Measurements from ENCODE around the gene CGN.

The CGN gene

DNA sequence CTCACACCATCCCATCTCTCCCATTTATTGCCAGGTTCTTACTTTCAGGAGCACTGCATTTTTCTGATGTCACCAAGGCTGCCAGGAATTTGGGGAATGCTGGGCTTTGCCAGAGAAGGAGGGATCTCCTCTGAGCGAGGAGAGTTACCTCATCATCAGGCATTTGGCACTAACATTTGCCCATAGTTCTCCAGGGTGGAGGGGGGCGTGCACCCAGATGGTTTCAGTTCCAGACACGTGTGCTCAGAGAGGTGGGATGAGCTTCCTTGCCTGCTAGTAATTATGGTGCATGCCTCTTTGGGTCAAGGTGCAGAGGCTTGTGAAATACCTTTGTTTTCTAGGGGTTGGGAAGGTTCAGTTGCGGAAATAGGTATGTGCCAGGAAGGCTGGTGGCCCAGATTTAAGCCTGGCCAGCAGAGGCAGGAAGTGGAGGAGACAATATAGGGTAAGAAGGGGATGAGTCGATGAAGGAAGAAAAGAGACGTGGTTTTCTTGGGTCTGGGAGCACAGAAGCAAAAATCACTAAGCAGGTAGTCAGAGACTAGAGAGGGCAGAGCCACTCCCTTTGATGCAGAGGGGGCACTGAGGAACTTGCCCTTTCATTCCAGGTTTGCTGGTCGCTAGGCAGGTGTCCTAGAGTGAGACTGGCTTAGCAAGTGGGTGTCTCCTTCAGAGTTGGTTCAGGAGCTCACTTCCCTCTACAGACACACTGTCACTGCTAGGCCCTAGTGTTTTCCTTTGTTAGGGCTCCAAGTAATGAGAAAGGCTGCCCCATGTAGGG lies 36.1 kb downstream of the CGN start:
- peak; percentile 90 for DNase-seq (ENCODE audit: low spot score)
- FAIRE-seq = no peak

DNA sequence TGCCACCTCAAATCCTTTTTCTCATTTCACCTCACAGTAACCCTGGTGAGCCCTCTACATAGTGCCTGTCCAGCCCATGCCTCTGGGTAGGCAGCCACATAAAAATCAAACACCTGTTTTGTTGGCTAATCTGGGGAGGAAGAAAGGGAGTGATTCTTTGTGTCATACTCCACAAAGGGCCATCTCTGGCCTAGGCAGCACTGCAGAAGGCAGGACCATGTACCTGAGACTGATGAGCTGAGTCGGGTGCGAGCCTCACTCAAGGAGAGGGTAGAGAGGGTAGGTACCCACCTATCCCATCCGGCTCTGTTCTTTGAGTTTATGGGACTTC lies 36.7 kb downstream of the CGN start:
- FAIRE-seq (no peak), DNase-seq (ENCODE audit: low spot score) (no peak)

DNA sequence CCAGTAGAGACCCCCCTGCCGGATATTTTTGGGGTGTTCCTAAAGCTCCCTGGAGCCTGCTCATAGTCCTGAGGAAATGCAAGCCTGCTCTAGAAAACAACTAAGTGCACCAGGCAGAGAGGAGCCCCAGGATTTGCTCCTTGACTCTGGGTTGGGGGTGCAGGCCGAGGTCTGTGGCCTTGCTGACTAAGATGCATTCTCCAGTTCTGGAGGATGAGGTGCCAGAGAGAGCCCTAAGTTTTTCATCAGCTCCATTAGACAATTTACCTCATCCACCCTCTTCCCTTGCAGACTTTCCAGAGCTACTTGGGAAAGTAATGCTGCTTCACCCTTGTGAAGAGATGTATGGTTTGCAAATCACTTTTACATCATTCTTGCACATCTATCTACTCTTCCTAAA lies 38.0 kb downstream of the CGN start:
- DNase-seq (ENCODE audit: low spot score) (no peak), FAIRE-seq (no peak)

DNA sequence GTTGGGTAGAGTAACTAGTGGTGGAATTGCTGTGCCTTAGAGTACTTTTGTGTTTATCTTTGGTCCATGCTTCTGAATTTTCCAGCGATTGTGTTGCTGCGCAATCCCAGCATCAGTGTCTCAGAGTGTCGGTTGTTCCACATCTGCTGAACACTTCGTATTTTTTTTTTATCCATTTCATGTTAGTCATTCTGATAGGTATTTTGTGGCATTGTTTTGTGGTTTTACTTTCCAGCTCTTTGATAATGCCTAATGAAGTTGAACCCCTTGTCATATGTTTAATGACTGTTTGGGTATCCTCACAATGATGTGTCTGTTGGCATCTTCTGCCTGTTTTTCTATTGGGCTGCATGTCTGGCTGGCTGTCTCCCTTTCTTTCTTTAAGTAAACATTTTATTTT lies 42.5 kb downstream of the CGN start:
- DNase-seq (ENCODE audit: low spot score) (peak; percentile 54), FAIRE-seq (no peak)

DNA sequence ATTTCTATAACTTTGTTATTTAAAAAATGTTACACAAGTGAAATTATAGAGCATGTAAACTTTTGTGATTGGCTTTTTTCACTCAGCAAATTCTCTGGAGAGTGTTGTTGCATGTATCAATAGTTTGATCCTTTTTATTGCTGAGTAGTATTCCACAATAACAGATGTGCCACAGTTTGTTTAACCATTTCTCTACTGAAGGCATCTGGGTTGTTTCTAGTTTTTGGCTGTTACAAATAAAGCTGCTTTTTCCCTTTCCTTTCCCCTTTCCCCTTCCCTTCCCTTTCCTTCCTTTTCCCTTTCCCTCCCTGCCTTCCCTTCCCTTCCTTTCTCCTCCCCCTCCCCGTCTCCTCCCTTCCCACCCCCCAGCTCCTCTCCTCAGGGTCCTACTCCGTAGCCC lies 44.9 kb downstream of the CGN start:
- DNase-seq (ENCODE audit: low spot score) (no peak), FAIRE-seq (no peak)

DNA sequence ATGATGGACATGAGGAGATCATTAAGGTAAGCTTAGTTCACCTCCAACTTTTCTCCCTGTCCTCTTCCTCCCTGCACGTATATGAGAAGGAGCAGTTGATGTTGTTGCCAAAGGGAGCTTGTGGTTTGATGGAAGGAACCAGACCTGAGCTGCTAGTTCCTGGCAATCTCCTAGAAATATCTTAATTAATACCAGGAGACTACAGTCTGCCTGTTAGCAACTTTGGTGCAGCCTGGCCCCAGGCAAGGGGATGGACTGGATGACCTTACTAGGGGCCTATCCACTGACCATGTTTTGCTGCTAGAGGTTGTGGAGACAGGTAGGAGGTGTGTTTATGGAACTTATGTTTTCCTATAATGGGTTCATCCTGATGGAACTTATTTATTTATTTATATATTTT lies 51.5 kb downstream of the CGN start:
- no peak for FAIRE-seq

DNA sequence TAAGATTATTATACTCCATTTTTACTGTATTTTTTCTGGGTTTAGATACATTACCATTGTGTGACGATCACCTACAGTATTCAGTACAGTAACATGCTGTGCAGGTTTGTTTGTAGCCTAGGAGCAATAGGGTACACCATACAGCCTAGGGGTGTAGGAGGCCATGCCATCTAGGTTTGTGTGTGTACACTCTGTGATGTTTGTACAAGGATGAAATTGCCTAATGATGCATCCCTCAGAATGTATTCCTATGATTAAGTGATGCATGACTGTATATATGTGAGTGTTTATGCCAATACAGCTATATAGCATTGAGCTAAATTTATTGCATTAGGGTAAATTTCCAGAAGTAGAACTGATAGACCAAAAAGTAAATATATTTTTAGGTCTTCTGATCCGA lies 52.2 kb downstream of the CGN start:
- DNase-seq (ENCODE audit: low spot score) (no peak), FAIRE-seq (no peak)

More for the DNA sequence above, 51.5 kb downstream of the CGN start:
- no peak for DNase-seq (ENCODE audit: low spot score)

DNA sequence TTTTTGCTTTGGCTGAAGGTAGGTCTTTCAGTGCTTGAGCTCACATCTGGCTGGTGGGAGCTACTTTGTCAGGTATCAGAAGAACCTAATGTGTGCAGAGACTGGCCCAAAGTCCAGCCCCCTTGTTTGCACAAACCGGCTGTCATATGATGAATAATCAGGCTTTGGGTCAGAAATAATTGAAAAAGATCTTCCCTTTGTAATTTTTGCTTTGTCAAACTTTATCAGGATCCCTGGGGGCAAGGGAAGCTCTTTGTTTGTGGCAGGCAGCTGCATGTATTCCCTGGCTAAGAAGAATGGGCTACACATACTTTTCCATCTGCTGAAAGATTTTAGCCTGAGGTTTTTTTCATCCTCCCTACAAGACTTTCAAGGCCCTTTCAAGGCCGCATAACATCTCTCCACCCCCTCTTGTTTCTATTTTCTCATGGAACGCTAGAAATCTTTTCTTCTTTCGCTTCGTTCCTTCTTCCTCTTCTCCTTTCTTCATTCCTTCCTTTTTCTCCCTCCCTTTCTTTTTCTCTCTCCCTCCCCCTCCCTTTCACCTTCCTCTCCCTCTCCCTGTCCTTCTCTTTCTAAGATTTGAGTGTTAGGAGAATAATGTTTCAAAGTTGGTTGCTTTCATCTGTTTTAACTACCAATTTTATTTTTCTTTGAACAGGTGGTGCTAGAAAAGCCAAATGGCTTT lies 54.5 kb downstream of the CGN start:
- no peak for DNase-seq (ENCODE audit: low spot score)
- FAIRE-seq = no peak

DNA sequence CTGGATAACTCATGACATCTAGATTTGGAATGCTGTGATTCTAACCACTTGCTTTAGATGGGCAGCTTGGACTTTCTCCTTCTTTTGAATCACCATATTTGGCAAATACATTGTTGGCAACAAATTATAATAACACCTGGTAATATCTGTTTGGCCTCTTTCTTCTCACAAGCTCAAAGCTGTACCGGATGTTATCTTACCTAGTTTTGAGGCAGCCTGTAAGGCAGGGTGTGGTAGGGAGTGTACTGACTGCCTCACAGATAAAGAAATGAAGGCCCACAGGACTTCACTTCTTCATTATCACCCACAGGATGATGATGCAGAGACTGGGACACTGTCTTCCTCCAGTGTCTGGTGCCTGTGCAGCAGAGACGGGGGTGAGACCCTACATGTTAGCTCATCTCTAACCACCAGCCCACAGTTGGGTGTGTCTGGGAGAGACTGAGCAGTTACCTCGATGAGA lies 57.5 kb downstream of the CGN start:
- no peak for FAIRE-seq
- DNase-seq (ENCODE audit: low spot score) = no peak

DNA sequence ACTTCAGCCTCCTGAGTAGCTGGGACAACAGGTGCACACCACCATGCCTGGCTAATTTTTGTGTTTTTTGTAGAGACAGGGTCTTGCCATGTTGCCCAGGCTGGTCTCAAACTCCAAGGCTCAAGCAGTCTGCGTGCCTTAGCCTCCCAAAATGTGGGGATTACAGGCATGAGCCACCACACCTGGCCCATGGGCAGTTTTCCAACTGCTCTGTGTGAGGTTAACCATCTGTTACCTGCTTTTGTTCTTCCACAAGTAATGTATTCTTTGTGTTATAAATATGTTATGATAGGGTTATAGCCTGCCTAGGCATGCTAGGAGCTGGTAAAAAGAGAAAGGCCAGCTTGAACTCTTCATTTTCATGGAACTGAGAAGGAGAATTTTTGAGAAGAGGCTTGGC lies 59.6 kb downstream of the CGN start:
- FAIRE-seq (no peak), DNase-seq (ENCODE audit: low spot score) (no peak)

DNA sequence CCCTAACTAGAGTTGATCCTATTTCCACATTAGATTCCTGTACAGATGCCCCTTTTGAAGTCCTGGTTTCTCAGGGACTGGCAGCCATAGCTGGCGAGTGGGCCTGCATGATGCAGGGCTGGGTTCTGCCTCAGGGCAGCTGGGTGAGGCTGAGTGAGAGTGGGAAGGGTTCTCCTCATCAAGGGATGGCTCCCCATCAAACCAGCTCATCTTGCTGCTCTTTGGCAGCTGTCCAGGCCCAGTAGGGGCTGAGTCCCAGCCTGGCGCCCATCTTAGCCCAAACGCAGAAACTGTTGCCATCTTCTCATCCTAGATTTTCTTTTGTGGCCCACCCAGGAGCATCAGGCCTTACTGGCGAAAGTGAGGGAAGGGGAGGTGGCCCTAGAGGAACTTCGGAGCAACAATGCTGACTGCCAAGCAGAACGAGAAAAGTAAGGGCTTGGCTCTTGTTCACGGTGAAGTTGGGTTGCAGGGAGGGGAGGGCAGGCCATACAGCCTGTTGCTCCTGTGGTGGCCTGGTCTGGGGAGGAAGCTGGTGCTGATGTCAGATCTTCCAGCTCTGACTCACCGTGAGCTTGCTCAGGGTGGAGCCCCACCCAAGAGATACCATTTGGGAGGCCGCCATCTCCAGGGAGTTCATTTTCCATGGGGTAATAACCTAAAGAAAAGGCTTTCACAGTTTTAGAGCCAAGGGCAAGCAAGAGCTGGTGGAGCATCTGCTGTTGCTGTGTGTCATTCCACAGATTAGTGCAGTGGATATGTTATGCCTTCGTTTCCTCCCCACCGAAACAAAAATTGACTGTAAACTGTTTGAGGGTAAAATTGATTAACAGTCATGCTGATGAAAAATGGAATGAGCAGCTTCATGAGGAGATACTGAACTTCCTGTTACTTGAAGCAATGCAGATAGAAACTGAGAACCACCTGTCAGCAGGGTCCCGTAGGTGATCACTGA lies 63.7 kb downstream of the CGN start:
- DNase-seq (ENCODE audit: low spot score) (peak; percentile 55), FAIRE-seq (no peak)

DNA sequence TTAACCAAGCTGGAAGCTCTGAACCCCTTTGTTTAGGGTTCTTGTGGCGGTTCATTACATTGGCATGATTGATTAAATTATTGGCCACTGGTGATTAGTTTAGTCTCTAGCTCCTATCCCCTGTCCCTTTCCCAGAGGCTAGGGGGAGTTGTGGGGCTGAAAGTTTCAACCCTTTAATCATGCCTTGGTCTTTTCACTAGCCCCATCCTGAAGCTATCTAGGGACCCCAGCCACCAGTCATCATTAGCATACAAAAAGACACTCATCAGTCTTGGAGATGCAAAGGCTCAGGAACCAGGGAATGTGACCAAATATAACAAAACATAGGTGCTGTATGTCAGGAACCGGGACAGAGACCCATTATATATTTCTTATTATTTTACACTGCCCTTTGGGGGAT lies 66.0 kb downstream of the CGN start:
- DNase-seq (ENCODE audit: low spot score) = no peak
- no peak for FAIRE-seq

DNA sequence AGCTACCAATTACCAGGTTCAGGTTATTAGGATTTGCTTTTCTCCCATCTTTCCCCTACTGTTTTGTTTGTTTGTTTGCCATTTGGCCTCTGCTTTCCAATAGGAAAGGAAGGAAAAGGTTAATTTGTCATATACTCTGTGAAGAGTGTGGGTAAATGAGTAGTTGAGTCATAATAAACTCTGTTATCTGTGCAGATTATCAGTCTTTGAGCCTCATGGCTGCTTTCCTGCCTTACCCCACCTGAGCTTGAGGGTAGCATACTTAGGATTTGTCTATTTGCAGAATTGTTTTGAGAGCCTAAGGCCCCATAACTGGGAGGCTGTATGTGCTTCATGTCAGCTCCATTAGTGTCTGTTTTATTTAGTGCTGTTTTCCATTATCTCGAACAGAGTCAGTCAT lies 67.8 kb downstream of the CGN start:
- no peak for DNase-seq (ENCODE audit: low spot score)
- FAIRE-seq = no peak

DNA sequence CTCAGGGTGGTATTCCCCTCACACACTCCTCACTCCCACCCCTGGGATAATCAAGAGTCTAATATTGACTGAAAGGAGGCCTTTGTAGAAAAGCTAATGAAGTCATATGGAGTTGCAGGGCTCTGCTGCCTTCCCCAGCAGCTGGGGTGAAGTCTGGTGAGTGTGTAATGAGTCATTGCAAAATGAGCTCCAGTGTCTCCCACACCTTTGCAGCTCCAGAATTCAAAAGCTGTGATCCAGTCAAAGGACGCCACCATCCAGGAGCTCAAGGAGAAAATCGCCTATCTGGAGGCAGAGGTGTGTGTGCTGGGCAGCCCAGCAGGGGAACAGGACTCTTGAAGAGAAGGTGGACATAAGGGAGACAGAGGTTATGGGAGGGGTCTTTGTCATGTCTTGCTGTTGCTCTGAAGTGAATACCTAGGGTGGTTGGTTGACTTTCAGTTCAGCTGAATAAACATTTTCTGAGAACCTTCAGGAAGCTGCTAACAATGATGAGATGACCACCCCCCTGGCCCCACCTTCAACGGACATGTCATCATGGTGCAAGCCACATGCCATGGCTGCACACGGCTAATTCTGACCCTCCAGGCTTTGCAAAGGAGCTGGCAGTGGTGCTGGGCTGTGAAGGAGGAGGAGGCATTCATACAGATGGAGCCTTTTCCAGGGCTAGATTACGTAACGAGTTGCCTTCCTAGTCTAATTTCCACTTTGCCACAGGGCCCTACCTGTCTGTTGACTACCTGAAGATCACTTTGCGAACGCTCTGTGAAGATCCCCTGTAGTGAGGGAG lies 68.4 kb downstream of the CGN start:
- FAIRE-seq (no peak), DNase-seq (ENCODE audit: low spot score) (no peak)

DNA sequence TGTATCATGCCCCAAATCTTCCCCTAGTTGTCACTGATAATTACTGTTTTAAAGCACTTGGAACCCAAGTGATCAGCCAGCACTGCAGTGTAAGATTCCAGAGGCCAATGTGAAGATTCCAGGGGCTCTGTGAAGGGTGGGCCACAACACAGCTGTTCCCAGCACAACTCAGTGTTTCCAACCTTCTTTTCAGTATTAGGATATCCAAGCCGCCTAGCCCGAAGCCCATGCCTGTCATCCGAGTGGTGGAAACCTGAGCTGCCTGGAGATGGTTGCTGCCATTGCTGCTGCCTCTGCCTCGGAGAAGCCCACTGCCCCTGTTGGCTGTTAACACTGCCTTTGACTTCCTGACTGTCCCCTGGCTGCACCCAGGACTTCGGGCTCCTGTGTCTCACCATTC lies 70.3 kb downstream of the CGN start:
- no peak for FAIRE-seq
- no peak for DNase-seq (ENCODE audit: low spot score)

DNA sequence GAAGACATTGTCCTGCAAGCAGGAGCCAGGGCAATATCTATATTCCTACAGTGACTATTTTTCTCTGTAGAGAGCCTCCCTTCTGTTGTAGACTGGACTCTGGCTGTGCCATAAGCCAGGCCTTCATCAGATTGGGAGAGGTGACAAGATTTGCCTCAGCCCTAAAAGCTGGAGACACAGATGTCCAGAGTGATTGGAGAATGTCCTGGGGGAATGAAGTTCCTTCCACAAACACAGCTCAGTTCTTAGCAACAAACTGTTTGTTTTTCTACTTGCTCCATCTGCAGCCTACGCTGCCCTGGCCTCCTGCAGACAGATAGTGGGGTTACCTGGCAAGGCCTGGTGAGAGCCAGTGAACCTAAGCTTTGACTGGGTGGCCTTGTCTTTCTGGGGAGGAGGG lies 70.7 kb downstream of the CGN start:
- FAIRE-seq = no peak

DNA sequence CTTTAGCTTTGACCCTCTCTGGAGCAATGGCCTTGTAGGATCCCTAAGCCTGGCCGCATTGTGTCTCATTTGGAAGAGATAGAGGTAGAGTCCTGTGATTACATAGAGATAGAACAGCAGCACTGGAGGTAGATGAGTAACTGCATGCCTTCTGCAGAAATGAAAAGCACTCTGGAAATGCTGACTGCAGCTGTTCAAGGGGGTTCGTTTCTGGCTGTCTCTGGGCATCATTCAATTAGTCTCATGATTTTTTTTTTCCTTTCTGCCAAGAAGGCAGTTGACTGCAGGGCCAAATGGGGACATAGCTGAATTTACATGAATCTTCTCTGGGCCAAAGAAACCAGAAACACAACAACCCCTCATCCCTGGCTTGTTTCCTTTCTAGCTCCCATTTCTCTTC lies 72.6 kb downstream of the CGN start:
- DNase-seq (ENCODE audit: low spot score) = no peak
- FAIRE-seq = no peak

More for the DNA sequence above, 70.7 kb downstream of the CGN start:
- no peak for DNase-seq (ENCODE audit: low spot score)

DNA sequence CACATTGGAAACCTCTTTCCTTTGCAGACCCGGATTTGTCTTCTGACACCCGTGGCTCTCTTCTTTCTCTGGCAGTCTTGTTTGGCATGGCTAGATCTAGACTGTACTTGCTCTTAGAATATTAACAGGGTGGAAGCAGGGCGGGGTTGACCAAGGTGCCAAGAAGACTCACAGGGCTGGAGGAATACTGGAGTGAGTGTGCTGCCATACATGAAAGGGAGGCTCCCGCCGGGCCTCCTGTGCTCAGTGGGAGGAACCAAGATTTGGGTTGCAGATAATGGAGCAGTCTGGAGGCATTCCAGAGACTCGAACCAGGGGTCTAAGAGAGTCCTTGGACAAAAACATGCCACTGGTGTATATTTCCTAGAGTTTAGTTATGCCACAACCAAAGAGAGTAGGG lies 73.1 kb downstream of the CGN start:
- FAIRE-seq = no peak
- no peak for DNase-seq (ENCODE audit: low spot score)

DNA sequence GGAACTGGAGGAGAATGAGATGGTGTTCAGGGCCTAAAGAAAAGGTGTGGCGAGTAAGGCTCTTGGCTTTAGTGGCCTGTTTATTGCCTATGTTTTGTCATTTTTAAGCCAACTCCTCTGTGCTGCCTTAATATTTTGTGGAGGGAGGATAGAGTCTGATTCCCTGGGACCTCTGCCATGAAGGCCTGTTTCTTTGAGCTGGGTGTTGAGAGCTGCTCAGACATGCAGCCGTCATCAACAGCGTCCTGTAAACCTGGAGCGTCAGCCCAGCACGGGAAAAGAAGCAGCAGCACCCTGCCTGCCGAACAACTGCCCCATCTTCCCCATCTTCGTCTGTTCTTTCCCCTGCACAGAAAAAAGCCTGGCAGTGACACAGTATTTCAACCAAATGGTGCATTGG lies 73.6 kb downstream of the CGN start:
- FAIRE-seq (no peak), DNase-seq (ENCODE audit: low spot score) (no peak)

DNA sequence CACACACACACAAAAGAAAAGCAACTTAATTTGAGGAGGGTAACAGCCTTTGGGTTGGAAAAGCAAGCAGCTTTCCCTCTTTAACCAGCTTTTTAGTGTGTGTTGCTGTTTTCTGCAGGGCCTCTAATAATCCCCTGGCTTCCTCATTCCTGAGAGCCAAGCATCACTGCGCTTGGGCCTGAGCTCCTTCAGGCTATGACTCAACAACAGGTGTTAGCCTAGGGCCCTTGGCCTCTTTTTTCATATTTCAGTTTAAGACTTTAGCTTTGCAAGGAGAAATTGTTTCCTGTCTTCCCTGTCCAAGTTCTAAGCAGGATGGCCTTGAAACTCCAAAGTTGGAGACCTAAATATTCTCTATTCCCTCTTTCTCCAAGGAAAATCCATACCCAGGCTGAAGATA lies 74.4 kb downstream of the CGN start:
- FAIRE-seq = no peak

More for the DNA sequence above, 74.4 kb downstream of the CGN start:
- DNase-seq (ENCODE audit: low spot score) = peak; percentile 56
